ENCODE measurements around the gene FAM227B. TPM values are rescaled to one million over a fixed set of nuclear protein-coding genes. Genes with fewer than 3 reads are reported as not detected.

Gene FAM227B
- total RNA-seq, 1 experiment from 2014 or later: 7.1 TPM

DNA sequence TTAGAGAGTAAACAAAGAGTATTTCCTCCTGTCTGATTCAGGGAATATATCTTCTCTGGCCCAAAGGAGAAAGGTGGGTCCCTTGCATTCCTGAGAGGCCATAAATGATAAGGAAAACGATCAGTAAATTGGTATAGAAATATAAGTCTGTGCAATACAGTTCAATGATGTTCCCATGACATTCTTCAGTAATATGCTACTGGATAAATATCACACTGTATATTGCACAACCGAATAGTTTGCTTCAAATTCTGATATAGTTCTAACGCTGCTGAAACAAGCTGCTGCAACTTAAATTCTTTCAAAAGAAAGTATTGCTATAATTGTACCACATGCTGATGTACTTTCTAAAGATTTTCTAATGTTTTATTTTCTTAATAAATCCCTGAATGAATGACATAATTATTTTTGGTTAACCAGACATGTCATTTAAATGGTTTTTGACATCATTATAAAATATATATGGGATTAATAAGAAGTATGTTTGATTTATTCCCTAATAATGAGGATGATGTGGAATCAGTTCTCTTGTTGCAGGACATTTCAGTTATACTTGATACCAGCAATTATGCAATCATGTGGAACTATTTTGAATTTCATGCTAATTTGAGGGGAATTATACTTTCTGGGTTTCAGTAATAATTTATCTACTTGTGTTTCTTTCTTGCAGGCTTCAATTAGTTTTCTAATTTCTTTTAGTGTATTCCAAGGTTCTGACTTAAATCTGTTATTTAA lies 152.7 kb downstream of the FAM227B start:
- Histone ChIP-seq H3K27ac (no peak overlapping the region), H3K36me3 (no peaks in the 10 kb centered on the region), H3K4me3 (no peak overlapping the region), H3K27me3 (replicated peaks) (no peaks in the 10 kb centered on the region), H3K4me1 (replicated peaks) (0 out of 2 replicates have a peak, but pooled peaks cover 4% of the 10 kb centered on the region), H3K9me3 (replicated peaks) (no peaks in the 10 kb centered on the region)
- no peak for DNase-seq (ENCODE audit: low read depth in 1 of 2, low spot score in 2 of 2)

DNA sequence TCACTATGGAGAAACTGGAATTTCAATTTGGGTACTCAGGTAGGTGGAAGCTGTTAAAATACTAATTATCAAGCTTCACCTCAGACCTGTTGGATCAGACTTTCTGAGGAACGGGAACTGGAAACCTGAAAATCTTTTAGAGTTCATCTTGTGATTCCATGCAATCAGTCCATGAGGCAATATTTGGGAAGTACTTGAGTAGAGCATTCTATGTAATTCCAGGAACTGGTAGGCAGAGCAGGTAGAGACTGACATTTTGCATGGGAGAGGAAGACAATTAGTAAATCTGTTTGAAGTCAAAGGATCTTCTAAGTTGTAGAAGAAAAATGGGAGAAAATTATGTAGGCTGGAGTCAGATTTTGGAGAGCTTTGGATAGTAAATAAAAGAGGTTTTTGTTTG lies 154.5 kb downstream of the FAM227B start:
- Histone ChIP-seq H3K36me3 (no peaks in the 10 kb centered on the region), H3K4me1 (replicated peaks) (0 out of 2 replicates have a peak, but pooled peaks cover 4% of the 10 kb centered on the region), H3K9me3 (replicated peaks) (no peaks in the 10 kb centered on the region), H3K4me3 (no peak overlapping the region), H3K27me3 (replicated peaks) (no peaks in the 10 kb centered on the region), H3K27ac (no peak overlapping the region)
- DNase-seq (ENCODE audit: low read depth in 1 of 2, low spot score in 2 of 2): no peak

DNA sequence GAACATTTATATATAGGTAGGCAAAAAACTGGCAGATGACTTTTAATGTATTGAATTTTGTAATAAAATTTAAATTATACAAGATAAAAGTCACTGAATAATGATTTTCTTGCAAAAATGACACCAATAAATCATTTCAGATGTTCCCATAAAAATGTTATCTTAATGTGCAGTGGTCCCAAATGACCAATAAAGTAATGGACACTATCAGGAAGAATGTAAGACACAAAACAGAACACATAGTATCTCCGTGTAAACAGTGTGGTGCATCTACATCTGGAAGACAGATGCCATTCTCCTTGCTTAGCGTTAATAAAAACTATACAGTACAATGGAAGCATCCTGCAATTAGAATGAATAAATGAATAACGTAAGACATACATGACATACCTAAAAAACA lies 156.1 kb downstream of the FAM227B start:
- no peaks in the 10 kb centered on the region for H3K27me3 ChIP-seq (replicated peaks)
- H3K9me3 ChIP-seq (replicated peaks): no peaks in the 10 kb centered on the region
- H3K4me1 ChIP-seq (replicated peaks): 0 out of 2 replicates have a peak, but pooled peaks cover 4% of the 10 kb centered on the region
- DNase-seq (ENCODE audit: low read depth in 1 of 2, low spot score in 2 of 2): no peak
- no peak overlapping the region for H3K27ac ChIP-seq
- H3K36me3 ChIP-seq: no peaks in the 10 kb centered on the region
- H3K4me3 ChIP-seq: no peak overlapping the region

DNA sequence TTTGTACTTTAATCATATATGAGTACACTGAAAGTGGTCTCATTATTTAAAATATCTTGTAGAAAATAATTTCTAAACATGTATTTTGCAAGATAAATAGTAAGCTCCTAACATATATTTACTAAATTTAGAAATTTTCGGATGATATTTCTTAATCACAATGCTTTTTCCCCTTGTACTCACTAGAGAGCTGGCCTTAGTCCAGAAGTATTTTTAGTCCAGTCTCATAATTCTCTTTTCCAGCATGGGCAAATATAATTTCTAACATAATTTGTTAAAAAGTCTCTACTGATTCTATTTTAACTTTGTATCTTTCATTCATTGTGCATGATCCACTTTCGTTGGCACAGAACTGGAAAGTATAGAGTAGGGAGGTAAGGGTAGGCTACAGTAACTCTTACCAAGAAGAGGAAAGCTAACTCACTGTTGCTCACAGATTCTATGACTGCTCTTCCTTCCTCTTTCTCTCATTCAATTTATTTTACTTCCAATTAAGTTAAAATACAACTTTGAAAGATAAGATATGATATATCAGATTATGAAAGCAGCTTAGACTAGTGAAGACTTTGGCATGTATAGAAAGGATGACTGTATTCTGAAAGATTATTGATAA lies 158.3 kb downstream of the FAM227B start:
- no peak for DNase-seq (ENCODE audit: low read depth in 1 of 2, low spot score in 2 of 2)

DNA sequence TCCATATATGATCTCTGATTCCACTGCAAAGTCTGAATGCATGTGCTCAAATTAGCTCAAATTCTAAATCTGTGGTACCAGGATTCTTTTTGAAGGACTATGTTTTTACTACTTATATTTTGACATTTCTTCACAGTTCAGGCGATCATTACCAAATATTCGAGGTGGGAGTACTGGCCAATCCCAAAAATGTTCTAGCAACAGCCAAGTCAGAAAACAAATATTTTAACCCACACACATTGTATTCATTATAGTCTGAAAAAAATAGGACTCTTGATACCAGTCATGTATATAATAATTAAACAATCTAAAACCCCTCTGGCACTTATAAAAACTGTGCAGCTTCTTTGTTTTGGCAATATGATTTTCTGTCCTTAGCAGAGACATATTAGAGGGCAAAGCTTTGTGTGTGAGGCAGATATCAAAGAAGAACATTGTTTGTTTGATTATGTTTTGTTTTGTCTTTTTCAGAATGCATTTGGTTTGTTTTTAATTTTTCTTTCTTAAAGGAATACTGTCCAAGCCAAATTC lies 160.1 kb downstream of the FAM227B start:
- Histone ChIP-seq H3K27ac (no peak overlapping the region), H3K4me3 (no peak overlapping the region), H3K4me1 (replicated peaks) (no peaks in the 10 kb centered on the region), H3K27me3 (replicated peaks) (no peaks in the 10 kb centered on the region), H3K36me3 (no peaks in the 10 kb centered on the region), H3K9me3 (replicated peaks) (no peaks in the 10 kb centered on the region)
- no peak for DNase-seq (ENCODE audit: low read depth in 1 of 2, low spot score in 2 of 2)

More for the DNA sequence above, 158.3 kb downstream of the FAM227B start:
- H3K36me3 ChIP-seq: no peaks in the 10 kb centered on the region
- H3K27ac ChIP-seq: no peak overlapping the region
- no peaks in the 10 kb centered on the region for H3K9me3 ChIP-seq (replicated peaks)
- H3K27me3 ChIP-seq (replicated peaks): no peaks in the 10 kb centered on the region
- no peaks in the 10 kb centered on the region for H3K4me1 ChIP-seq (replicated peaks)
- no peak overlapping the region for H3K4me3 ChIP-seq

DNA sequence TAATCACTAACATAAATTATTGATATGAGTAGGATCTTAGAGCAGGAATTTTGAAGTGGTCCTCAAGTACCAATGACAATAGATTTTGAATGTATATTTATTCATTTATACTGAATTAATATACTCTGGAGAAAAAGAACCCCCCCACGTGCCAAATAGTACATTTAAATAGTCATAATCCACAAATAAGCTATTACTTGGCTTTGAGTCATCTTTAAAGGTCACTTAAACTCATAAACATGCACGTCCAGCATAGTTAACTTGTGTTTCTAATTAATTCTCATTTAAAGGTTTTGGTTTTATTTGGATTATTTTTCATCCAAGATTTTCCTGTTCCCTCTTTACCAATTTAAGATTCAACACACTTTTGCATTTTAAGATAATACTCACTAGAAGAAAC lies 162.5 kb downstream of the FAM227B start:
- Histone ChIP-seq H3K27ac (no peak overlapping the region), H3K4me1 (replicated peaks) (no peaks in the 10 kb centered on the region), H3K27me3 (replicated peaks) (no peaks in the 10 kb centered on the region), H3K4me3 (no peak overlapping the region), H3K36me3 (no peaks in the 10 kb centered on the region), H3K9me3 (replicated peaks) (no peaks in the 10 kb centered on the region)
- no peak for DNase-seq (ENCODE audit: low read depth in 1 of 2, low spot score in 2 of 2)

DNA sequence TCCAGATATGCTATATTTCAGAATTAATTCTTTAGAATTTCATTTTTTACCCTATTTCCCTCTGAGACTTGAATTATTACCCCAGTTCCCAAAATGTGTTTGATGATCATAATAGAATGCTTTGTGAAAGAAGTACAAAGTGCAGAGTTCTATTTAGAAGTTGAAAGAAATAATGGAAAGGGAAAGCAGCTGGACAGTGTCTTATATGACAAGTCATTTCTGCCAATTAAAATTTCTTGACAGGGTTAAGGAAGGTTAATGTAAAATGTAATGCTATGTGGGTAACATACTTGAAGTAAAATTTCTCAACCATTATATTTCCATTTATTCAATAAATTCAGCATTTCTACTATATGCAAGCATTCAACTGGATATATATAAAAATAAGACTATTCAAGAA lies 164.5 kb downstream of the FAM227B start:
- no peak for DNase-seq (ENCODE audit: low read depth in 1 of 2, low spot score in 2 of 2)
- Histone ChIP-seq H3K4me1 (replicated peaks) (no peaks in the 10 kb centered on the region), H3K27me3 (replicated peaks) (no peaks in the 10 kb centered on the region), H3K27ac (no peak overlapping the region), H3K36me3 (no peaks in the 10 kb centered on the region), H3K9me3 (replicated peaks) (no peaks in the 10 kb centered on the region), H3K4me3 (no peak overlapping the region)

DNA sequence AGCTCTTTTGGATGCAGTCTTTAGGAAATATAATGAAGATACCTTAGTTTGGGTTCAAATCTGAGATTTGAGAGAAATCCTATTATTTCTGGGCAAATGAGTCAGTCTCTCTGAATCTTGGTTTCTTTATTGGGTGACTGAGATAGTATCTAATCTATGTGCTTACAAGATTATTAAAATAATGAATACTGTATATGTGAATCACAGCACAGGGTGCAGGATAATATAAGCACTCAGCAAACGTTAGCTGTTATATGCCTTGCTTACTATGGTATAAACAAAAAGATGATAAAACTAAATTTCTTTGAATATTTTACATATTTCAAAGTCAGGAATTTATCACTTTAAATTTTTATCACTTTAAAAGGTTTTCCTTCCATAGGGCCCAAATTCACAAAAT lies 168.0 kb downstream of the FAM227B start:
- no peak overlapping the region for H3K27ac ChIP-seq
- no peaks in the 10 kb centered on the region for H3K4me1 ChIP-seq (replicated peaks)

DNA sequence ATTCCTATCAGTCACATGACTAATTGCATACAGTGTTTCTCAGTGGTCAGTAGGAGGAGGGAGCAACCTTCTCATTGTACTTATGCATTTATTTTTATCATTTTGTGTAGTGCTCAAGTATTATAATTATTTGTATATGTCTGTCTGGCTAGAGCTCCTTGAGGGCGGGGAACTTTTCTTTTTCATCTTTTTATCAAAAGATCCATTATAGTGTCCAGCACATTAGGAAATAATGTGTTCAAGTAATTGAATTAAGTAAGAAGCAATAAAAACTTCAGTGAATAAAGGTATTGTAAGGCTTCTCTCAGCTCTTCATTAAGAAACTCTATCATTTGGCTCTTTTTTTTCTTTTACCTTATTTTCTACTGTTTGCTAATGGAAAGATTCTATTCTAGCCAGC lies 178.8 kb downstream of the FAM227B start:
- no peak for DNase-seq (ENCODE audit: low read depth in 1 of 2, low spot score in 2 of 2)
- H3K27ac ChIP-seq: no peak overlapping the region
- H3K4me3 ChIP-seq: no peak overlapping the region
- H3K36me3 ChIP-seq: no peaks in the 10 kb centered on the region
- no peaks in the 10 kb centered on the region for H3K9me3 ChIP-seq (replicated peaks)
- H3K4me1 ChIP-seq (replicated peaks): peaks cover 18% of the 10 kb centered on the region
- no peaks in the 10 kb centered on the region for H3K27me3 ChIP-seq (replicated peaks)

More for the DNA sequence above, 168.0 kb downstream of the FAM227B start:
- no peak for DNase-seq (ENCODE audit: low read depth in 1 of 2, low spot score in 2 of 2)
- Histone ChIP-seq H3K27me3 (replicated peaks) (no peaks in the 10 kb centered on the region), H3K4me3 (no peak overlapping the region), H3K9me3 (replicated peaks) (no peaks in the 10 kb centered on the region), H3K36me3 (no peaks in the 10 kb centered on the region)

DNA sequence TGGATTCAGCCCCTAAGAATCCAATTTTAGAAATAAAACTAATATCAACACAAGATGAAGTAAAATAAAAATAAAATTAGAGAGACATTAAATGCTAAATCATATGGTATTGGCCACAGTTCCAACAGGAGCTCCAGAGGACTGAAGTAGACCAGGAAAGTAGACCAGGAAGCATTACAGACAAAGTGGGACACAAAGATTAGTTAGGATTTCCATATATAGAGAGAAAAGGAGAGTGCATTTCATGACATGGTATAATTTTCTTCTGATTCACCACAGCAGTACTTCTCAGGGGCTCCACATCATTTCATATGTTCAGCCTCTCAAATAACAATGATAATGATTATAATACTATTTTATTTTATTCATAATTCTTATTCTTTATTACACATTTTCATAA lies 179.3 kb downstream of the FAM227B start:
- H3K27me3 ChIP-seq (replicated peaks): no peaks in the 10 kb centered on the region
- peaks cover 23% of the 10 kb centered on the region for H3K4me1 ChIP-seq (replicated peaks)
- H3K4me3 ChIP-seq: no peak overlapping the region
- no peaks in the 10 kb centered on the region for H3K9me3 ChIP-seq (replicated peaks)
- no peak overlapping the region for H3K27ac ChIP-seq
- H3K36me3 ChIP-seq: no peaks in the 10 kb centered on the region
- DNase-seq (ENCODE audit: low read depth in 1 of 2, low spot score in 2 of 2): no peak

DNA sequence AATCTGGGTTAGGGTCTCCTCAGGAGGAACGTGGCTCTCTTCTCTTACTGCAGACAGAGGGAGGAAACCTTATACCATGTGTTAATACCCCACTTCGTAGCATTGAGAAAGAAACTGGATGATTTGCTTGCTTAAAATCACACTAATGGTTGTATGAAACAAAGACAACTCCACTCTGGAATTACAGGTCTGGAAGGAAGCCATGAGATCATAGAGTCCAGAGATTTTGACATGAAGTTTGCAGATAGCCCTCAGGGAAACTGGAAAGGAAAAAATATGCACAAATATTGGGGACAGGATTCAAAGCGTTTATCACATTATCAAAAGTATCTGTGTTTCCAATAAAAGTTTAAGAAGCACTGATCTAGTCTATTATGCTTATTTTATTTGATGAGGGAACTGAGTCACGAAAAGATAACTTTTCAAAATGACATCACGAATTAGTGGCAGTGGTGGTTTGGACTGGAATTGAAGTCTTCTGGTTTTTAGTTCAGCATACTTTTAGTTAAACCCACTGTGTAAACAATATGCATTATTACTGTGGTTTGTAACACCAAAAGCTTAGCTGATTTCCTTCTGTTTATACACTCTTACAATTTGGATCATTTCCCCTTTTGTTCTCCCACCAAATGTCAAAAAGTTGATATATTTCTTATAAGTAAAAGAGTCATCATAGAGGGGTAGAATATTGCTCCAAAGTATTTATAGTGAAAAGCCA lies 180.8 kb downstream of the FAM227B start:
- H3K27ac ChIP-seq: no peak overlapping the region
- H3K4me3 ChIP-seq: no peak overlapping the region

DNA sequence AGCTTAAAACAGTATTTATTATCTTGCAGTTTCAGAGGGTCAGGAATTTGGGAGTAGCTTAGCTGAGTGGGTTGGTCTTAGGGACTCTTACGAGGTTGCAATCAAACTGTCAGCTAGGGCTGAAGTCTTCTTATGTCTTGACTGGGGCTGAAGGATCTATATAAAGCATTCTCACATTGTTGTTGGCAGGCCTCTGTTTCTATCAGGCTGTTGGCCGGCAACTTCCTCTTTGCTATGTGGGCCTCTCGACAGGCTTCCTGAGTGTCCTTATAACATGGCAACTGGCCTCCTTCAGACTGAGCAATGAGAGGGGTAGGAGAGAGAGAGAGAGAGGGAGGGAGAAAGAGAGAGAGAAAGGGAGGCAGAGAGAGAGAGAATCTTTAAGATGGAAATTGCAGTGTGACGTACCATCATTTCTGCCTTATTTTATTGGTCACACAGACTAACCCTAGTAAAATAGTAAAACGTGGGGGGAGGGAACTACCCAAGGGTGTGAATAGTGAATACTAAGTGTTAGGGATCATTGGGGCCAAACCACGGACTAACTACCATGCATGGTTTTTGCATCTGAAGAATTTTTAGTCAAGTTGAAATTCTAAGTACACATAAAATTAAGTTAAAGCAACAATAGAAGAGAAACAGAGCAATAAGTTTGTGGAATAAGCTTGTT lies 181.5 kb downstream of the FAM227B start:
- H3K36me3 ChIP-seq: no peaks in the 10 kb centered on the region
- no peaks in the 10 kb centered on the region for H3K27me3 ChIP-seq (replicated peaks)
- H3K27ac ChIP-seq: no peak overlapping the region
- H3K9me3 ChIP-seq (replicated peaks): no peaks in the 10 kb centered on the region
- peaks cover 26% of the 10 kb centered on the region for H3K4me1 ChIP-seq (replicated peaks)
- no peak overlapping the region for H3K4me3 ChIP-seq
- DNase-seq (ENCODE audit: low read depth in 1 of 2, low spot score in 2 of 2): no peak

More for the DNA sequence above, 180.8 kb downstream of the FAM227B start:
- H3K4me1 ChIP-seq (replicated peaks): peaks cover 26% of the 10 kb centered on the region
- H3K9me3 ChIP-seq (replicated peaks): no peaks in the 10 kb centered on the region
- H3K27me3 ChIP-seq (replicated peaks): no peaks in the 10 kb centered on the region
- peak in 1 of 2 experiments; percentile 15 for DNase-seq (ENCODE audit: low read depth in 1 of 2, low spot score in 2 of 2)
- H3K36me3 ChIP-seq: no peaks in the 10 kb centered on the region

DNA sequence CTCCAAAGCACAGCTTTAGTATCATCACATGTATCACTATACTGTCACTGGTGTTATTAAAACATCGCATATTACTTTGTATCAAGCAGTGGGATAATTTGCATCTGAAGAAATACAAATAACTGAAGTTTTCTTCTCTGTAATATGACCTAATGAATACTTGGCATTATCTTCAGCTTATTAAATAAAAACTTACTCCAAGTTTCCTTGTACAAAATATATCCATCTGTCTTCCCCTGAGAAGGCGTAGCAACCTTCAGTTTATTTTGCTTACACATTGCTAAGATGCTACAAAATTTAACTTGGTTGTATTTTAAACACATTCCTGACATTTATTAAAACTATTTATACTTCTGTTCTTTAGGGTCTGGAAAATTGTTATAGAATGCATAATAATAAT lies 183.9 kb downstream of the FAM227B start:
- DNase-seq (ENCODE audit: low read depth in 1 of 2, low spot score in 2 of 2): peak in 1 of 2 experiments; percentile 26
- Histone ChIP-seq H3K36me3 (no peaks in the 10 kb centered on the region), H3K4me3 (no peak overlapping the region), H3K9me3 (replicated peaks) (no peaks in the 10 kb centered on the region), H3K4me1 (replicated peaks) (peaks cover 26% of the 10 kb centered on the region), H3K27ac (no peak overlapping the region), H3K27me3 (replicated peaks) (no peaks in the 10 kb centered on the region)

Data from SJSA1 (cell line).